Keratinocyte (primary cell): ENCODE results near the gene APMAP. TPM values are rescaled to one million over a fixed set of nuclear protein-coding genes. Genes with fewer than 3 reads are reported as not detected.

Experiments used
- DNase-seq: peaks from one replicate; pipeline ENCODE4 v3.0.0-alpha.2; 2011; ENCODE audit warnings: low read depth, missing footprints, low spot score
- FAIRE-seq: peaks from 2 replicates; lab custom pipeline; 2011; peaks lifted over from hg19 to GRCh38; lab: Jason Lieb, UNC
- H2AFZ ChIP-seq: 2 replicates; pipeline ENCODE4 v1.6.0; 2012; ENCODE audit warnings: low read length, control low read depth, inconsistent platforms; ENCODE audit not compliant: control insufficient read depth
- H3K27ac ChIP-seq: 2 replicates; pipeline ENCODE4 v1.5.1; 2011; ENCODE audit warnings: low read length; ENCODE audit not compliant: control insufficient read depth, insufficient read depth
- H3K27me3 ChIP-seq: 3 replicates; pipeline ENCODE4 v1.6.0; 2011; ENCODE audit warnings: low read length; ENCODE audit not compliant: control insufficient read depth, insufficient read depth; ENCODE audit errors: extremely low read depth
- H3K36me3 ChIP-seq, 2 experiments: 2 replicates in 1 of 2; 3 replicates in 1 of 2; pipeline ENCODE4 v1.5.1; 2011; ENCODE audit warnings: low read length in 2 of 2, mild to moderate bottlenecking in 1 of 2; ENCODE audit not compliant: control insufficient read depth in 2 of 2, insufficient read depth in 2 of 2; ENCODE audit errors: extremely low read depth in 1 of 2
- H3K4me1 ChIP-seq: 3 replicates; pipeline ENCODE4 v1.5.1; 2011; ENCODE audit warnings: low read length; ENCODE audit not compliant: control insufficient read depth, insufficient read depth; ENCODE audit errors: extremely low read depth
- H3K4me2 ChIP-seq: 3 replicates; pipeline ENCODE4 v1.6.0; 2011; ENCODE audit warnings: low read depth, low read length; ENCODE audit not compliant: control insufficient read depth, insufficient read depth; ENCODE audit errors: extremely low read depth
- H3K4me3 ChIP-seq, 3 experiments: fragments of 200-600 bp in 1 of 3; sonication (generic) in 1 of 3; 2 replicates in 2 of 3; 3 replicates in 1 of 3; pipeline ENCODE4 v1.5.1; 2011 to 2016; ENCODE audit warnings: low read length in 3 of 3, mild to moderate bottlenecking in 3 of 3, control low read depth in 2 of 3, inconsistent platforms in 1 of 3, low read depth in 1 of 3, mixed read lengths in 1 of 3, mixed run types in 1 of 3, moderate library complexity in 1 of 3; ENCODE audit not compliant: control insufficient read depth in 2 of 3, insufficient read depth in 2 of 3; ENCODE audit errors: extremely low read depth in 1 of 3
- H3K79me2 ChIP-seq: 2 replicates; pipeline ENCODE4 v1.6.0; 2012; ENCODE audit warnings: low read length; ENCODE audit not compliant: control insufficient read depth, insufficient read depth
- H3K9ac ChIP-seq: 3 replicates; pipeline ENCODE4 v1.6.0; 2011; ENCODE audit warnings: low read length; ENCODE audit not compliant: control insufficient read depth, insufficient read depth; ENCODE audit errors: extremely low read depth
- H3K9me1 ChIP-seq: 3 replicates; pipeline ENCODE4 v1.6.0; 2011; ENCODE audit warnings: low read length; ENCODE audit not compliant: control insufficient read depth, insufficient read depth; ENCODE audit errors: extremely low read depth
- H3K9me3 ChIP-seq: 2 replicates; pipeline ENCODE4 v1.5.1; 2012; ENCODE audit warnings: low read depth, low read length; ENCODE audit not compliant: control insufficient read depth
- H4K20me1 ChIP-seq: 3 replicates; pipeline ENCODE4 v1.6.0; 2011; ENCODE audit warnings: low read length; ENCODE audit not compliant: control insufficient read depth, insufficient read depth; ENCODE audit errors: extremely low read depth
- EZH2 ChIP-seq: IDR thresholded peaks from one replicate; pipeline ENCODE4 v1.6.1; 2012; ENCODE audit warnings: inconsistent platforms, mild to moderate bottlenecking, low read length, moderate library complexity
- dilution Hi-C: fragments of 300-500 bp; cut with MboI; formaldehyde crosslinking; loops from one replicate; pipeline ENCODE4 v1.7.0; 2020; ENCODE audit warnings: low sequenced_read_pairs; ENCODE audit not compliant: extremely low pct_ligation_motif_present
- polyA plus RNA-seq, 5 experiments: library from polyadenylated mRNA; depleted of rRNA in 3 of 5; stranded (reverse) in 3 of 5; stranded (forward) in 1 of 5; unstranded in 1 of 5; fragments of >200 nt; gene quantifications; 1 replicate in 1 of 5; 2 replicates in 3 of 5; 3 replicates in 1 of 5; pipeline versions ENCODE4 v1.2.1 to v1.2.3, GENCODE V29; 2011 to 2012; ENCODE audit warnings: missing spikeins in 2 of 5, low read depth in 1 of 5, low replicate concordance in 1 of 5
- TF ChIP-seq, protein P1 (sequence below), 3 experiments: IDR thresholded peaks in 1 of 3; conservative IDR thresholded peaks in 1 of 3; optimal IDR thresholded peaks in 1 of 3; 2 replicates in 2 of 3; 3 replicates in 1 of 3; pipeline versions ENCODE3 to v1.5.1; 2011; ENCODE audit warnings: low read length in 3 of 3, mild to moderate bottlenecking in 3 of 3, moderate library complexity in 2 of 3, control low read depth in 1 of 3, inconsistent platforms in 1 of 3; ENCODE audit not compliant: insufficient read depth in 2 of 3; ENCODE audit errors: extremely low read depth in 1 of 3

The APMAP gene
- polyA plus RNA-seq, 1 donor (not counting 4 experiments of a cell fraction or from before 2014, with no cell fraction given) = 48.9 TPM

DNA sequence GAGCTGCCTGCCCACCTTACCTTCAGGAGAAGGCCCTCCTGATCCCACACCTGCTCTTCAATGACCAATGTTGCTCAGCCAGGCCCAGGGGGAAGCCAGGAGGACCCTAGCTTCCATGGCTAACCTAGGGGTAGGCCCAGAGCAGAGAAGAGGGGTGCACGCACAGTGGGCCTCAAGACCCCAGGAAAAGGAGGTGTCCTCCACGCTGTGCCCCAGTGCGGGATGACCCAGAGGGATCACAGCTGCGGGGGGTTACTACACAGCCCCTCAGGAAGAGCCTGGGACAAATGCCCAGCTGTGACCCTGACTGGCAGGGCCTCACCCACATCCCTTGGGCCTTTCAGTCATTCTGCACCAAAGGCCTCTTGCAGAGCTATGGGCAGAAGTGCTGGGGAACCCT lies 31.6 kb upstream of the APMAP start:
- H3K9ac ChIP-seq = no peak overlapping the region
- H2AFZ ChIP-seq = no peak overlapping the region
- no peaks in the 10 kb centered on the region for H3K27me3 ChIP-seq
- H3K4me3 ChIP-seq = no peak overlapping the region
- no peaks in the 10 kb centered on the region for H3K36me3 ChIP-seq
- no peaks in the 10 kb centered on the region for H4K20me1 ChIP-seq
- H3K9me1 ChIP-seq = no peaks in the 10 kb centered on the region
- DNase-seq (no peak), FAIRE-seq (no peak)
- dilution Hi-C loops = no loop called here
- H3K4me2 ChIP-seq = no peak overlapping the region
- no peaks in the 10 kb centered on the region for H3K9me3 ChIP-seq
- H3K4me1 ChIP-seq = peaks cover 15% of the 10 kb centered on the region
- no peak overlapping the region for H3K27ac ChIP-seq
- no peaks in the 10 kb centered on the region for H3K79me2 ChIP-seq
- TF ChIP-seq, protein P1, sequence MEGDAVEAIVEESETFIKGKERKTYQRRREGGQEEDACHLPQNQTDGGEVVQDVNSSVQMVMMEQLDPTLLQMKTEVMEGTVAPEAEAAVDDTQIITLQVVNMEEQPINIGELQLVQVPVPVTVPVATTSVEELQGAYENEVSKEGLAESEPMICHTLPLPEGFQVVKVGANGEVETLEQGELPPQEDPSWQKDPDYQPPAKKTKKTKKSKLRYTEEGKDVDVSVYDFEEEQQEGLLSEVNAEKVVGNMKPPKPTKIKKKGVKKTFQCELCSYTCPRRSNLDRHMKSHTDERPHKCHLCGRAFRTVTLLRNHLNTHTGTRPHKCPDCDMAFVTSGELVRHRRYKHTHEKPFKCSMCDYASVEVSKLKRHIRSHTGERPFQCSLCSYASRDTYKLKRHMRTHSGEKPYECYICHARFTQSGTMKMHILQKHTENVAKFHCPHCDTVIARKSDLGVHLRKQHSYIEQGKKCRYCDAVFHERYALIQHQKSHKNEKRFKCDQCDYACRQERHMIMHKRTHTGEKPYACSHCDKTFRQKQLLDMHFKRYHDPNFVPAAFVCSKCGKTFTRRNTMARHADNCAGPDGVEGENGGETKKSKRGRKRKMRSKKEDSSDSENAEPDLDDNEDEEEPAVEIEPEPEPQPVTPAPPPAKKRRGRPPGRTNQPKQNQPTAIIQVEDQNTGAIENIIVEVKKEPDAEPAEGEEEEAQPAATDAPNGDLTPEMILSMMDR (optimal IDR thresholded peaks at IDR 0.05 in 1 of 3, IDR thresholded peaks at IDR 0.05 in 1 of 3, conservative IDR thresholded peaks at IDR 0.05 in 1 of 3; ENCODE audit: extremely low read depth in 1 of 3, insufficient read depth in 2 of 3, low read length in 3 of 3) = no peak
- TF ChIP-seq EZH2 = no peak

DNA sequence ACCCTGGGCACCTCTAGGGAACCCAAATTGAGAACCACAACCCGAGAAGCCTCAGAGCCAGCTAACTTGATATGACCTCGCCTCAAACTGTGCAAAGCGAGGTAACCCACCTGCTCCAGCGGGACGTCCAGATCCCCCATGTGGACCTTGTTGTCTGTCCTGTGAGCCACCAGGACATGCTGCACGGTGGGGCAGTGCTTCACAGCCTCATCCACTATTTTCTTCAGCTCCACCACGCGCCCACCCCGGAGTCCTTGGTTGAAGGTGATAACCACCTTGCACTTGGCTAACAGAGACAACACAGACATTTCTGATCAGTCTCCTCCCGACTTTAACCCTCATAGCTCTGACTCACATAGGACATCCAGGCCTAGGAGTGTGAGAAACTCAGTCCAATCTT lies 30.8 kb upstream of the APMAP start:
- no peak overlapping the region for H3K4me3 ChIP-seq
- H3K36me3 ChIP-seq = no peaks in the 10 kb centered on the region
- DNase-seq (no peak), FAIRE-seq (no peak)
- no peak overlapping the region for H2AFZ ChIP-seq
- dilution Hi-C loops = no loop called here
- no peaks in the 10 kb centered on the region for H3K9me1 ChIP-seq
- no peak overlapping the region for H3K9ac ChIP-seq
- H3K27me3 ChIP-seq = no peaks in the 10 kb centered on the region
- H3K27ac ChIP-seq = no peak overlapping the region
- H3K79me2 ChIP-seq = no peaks in the 10 kb centered on the region
- H3K4me1 ChIP-seq = peaks cover 15% of the 10 kb centered on the region
- peak overlapping the region; percentile 32 for H3K4me2 ChIP-seq
- no peak for TF ChIP-seq EZH2
- TF ChIP-seq, protein P1 (optimal IDR thresholded peaks at IDR 0.05 in 1 of 3, IDR thresholded peaks at IDR 0.05 in 1 of 3, conservative IDR thresholded peaks at IDR 0.05 in 1 of 3; ENCODE audit: extremely low read depth in 1 of 3, insufficient read depth in 2 of 3, low read length in 3 of 3) = no peak
- H4K20me1 ChIP-seq = no peaks in the 10 kb centered on the region
- no peaks in the 10 kb centered on the region for H3K9me3 ChIP-seq
